Adrenal gland (tissue), 12 donors: ENCODE data around the gene ARFGAP3. TPM values are rescaled to one million over a fixed set of nuclear protein-coding genes. Genes with fewer than 3 reads are reported as not detected.
"Not testable (repeated sequence)": the region's sequence is repeated elsewhere in the genome, so short reads cannot be mapped to it uniquely, and the experiment has no call there.

Source experiments
- DNase-seq, 7 donors: peaks; one replicate each; pipeline ENCODE4 v3.0.0-alpha.2; 2019 to 2020
- H3K27ac ChIP-seq, 5 donors: fragments of 200-600 bp; sonication (generic) in 4 of 5; 1 replicate in 3 of 5; 2 replicates in 2 of 5; pipeline versions ENCODE4 v1.5.1 to v1.8.0; 2016 to 2020; ENCODE audit warnings: mild to moderate bottlenecking in 1 of 5
- H3K27me3 ChIP-seq: fragments of 200-600 bp; 2 replicates; pipeline ENCODE4 v1.8.0; 2021
- H3K36me3 ChIP-seq, 2 donors: fragments of 200-600 bp; replicated peaks in 1 of 2; 1 replicate in 1 of 2; 2 replicates in 1 of 2; pipeline versions ENCODE4 v1.5.1 to v1.8.0; 2018 to 2022
- H3K4me1 ChIP-seq, 2 donors: fragments of 200-600 bp; replicated peaks in 1 of 2; 1 replicate in 1 of 2; 2 replicates in 1 of 2; pipeline versions ENCODE4 v1.5.1 to v1.8.0; 2018 to 2021
- H3K4me3 ChIP-seq, 4 donors: fragments of 200-600 bp; sonication (generic) in 3 of 4; one replicate each; pipeline ENCODE4 v1.5.1; 2016 to 2018
- H3K9me3 ChIP-seq, 3 donors: fragments of 200-600 bp; sonication (generic) in 1 of 3; replicated peaks in 1 of 3; 1 replicate in 2 of 3; 2 replicates in 1 of 3; pipeline versions ENCODE4 v1.5.1 to v1.8.0; 2016 to 2021
- POLR2A ChIP-seq, 2 donors: fragments of 450-650 bp; IDR thresholded peaks; one replicate each; pipeline ENCODE4 v1.6.1; 2017; ENCODE audit warnings: antibody characterized with exemption in 2 of 2, mild to moderate bottlenecking in 2 of 2, moderate library complexity in 1 of 2
- WGBS, 4 donors: extraction: QIAGEN DNeasy Blood & Tissue Kit in 2 of 4; methylation state at CpG; one replicate each; pipeline versions ENCODE4 v1.1.5 to v1.1.7; 2013 to 2017; 5-methylcytosine and 5-hydroxymethylcytosine counted together
- intact Hi-C, 2 donors: fragments of 100-400 bp; cut with DNase I; formaldehyde crosslinking; loops; one replicate each; pipeline versions ENCODE4 v1.14.1 to v1.15.0; 2022 to 2023
- polyA plus RNA-seq, 3 donors: library from polyadenylated mRNA; stranded (reverse); fragments of 200-250 nt in 2 of 3; fragments of 350-450 nt in 1 of 3; fragmentation: Illumina TruSeq in 1 of 3; extraction: RNeasy Lipid Tissue Mini Kit (QIAGEN cat#74804) in 1 of 3; gene quantifications; one replicate each; pipeline ENCODE4 v1.2.3, GENCODE V29; 2013 to 2014
- small RNA-seq, 2 donors: library from RNA; depleted of rRNA; stranded (forward); fragments of <200 nt; gene quantifications; one replicate each; pipeline ENCODE3, GENCODE V24; 2016
- total RNA-seq, 9 donors: library from RNA; depleted of rRNA in 4 of 9; stranded (reverse); fragments of >200 nt in 4 of 9; fragments of 120-200 nt in 1 of 9; fragmentation: NEBNext Ultra II Directional in 1 of 9; extraction: Animal tissue kit (Norgen Biotek cat#: 25700) in 1 of 9; gene quantifications; one replicate each; pipeline versions ENCODE4 v1.1.0 to v1.2.4, GENCODE V29; 2013 to 2023
- TF ChIP-seq, protein P1 (sequence below), 6 experiments: fragments of 450-650 bp in 4 of 6; fragments of 200-600 bp in 2 of 6; sonication (generic) in 1 of 6; IDR thresholded peaks; 1 replicate in 5 of 6; 2 replicates in 1 of 6; pipeline versions ENCODE4 v1.5.1 to v1.8.0; 2016 to 2021; ENCODE audit warnings: antibody characterized with exemption in 6 of 6, mild to moderate bottlenecking in 2 of 6, moderate library complexity in 1 of 6
- donor health status: healthy with polysubstance abuse.
- donor health status: Bipolar disorder and iron deficiency.
- donor health status: DM: yes; HTN: yes; CAD: no.
- donor health status: DM: no; HTN: no; CAD: no.
- donor health status: DM: no; HTN: no; CAD: no.
- donor health status: DM: yes; HTN: yes; CAD: no.

The ARFGAP3 gene
- total and polyA plus RNA-seq, 12 donors: 48.7 to 268 (median 118) TPM

DNA sequence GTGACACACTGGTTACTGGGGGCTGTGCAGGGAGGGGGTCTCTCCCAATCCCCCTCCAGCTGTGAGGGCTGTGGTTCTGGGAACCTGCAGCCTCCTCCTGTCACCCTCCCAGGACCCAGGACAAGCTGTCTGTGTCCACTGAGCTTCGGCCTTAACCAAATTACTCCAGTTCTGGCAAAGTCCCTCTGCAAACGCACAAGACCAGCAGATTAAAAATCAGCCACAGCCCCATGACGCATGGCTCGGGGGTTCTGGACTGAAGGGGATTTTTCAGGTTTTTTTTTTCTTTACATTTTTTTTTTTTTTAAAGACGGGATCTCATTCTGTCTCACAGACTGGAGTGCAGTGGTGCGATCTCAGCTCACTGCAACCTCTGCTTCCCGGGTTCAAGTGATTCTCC, 104.2 kb downstream of the ARFGAP3 start:
- intact Hi-C loops: no loop called here
- no peak overlapping the region for H3K4me3 ChIP-seq
- TF ChIP-seq, protein P1, sequence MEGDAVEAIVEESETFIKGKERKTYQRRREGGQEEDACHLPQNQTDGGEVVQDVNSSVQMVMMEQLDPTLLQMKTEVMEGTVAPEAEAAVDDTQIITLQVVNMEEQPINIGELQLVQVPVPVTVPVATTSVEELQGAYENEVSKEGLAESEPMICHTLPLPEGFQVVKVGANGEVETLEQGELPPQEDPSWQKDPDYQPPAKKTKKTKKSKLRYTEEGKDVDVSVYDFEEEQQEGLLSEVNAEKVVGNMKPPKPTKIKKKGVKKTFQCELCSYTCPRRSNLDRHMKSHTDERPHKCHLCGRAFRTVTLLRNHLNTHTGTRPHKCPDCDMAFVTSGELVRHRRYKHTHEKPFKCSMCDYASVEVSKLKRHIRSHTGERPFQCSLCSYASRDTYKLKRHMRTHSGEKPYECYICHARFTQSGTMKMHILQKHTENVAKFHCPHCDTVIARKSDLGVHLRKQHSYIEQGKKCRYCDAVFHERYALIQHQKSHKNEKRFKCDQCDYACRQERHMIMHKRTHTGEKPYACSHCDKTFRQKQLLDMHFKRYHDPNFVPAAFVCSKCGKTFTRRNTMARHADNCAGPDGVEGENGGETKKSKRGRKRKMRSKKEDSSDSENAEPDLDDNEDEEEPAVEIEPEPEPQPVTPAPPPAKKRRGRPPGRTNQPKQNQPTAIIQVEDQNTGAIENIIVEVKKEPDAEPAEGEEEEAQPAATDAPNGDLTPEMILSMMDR (IDR thresholded peaks at IDR 0.05): no peak
- TF ChIP-seq POLR2A (IDR thresholded peaks at IDR 0.05): no peak
- peak overlapping the region in 2 of 5 donors; percentile 61 to 87 for H3K27ac ChIP-seq
- no peaks in the 10 kb centered on the region for H3K27me3 ChIP-seq
- peaks cover 0 to 12% of the 10 kb centered on the region in 2 donors for H3K4me1 ChIP-seq
- 84 to 90% (median 85%) methylated on average over 7 of the region's 7 CpGs for whole genome bisulfite sequencing, 4 donors
- H3K36me3 ChIP-seq: no peaks in the 10 kb centered on the region
- H3K9me3 ChIP-seq: no peaks in the 10 kb centered on the region
- no peak for DNase-seq

- no peak overlapping the region for H3K4me3 ChIP-seq
- H3K27ac ChIP-seq: peak overlapping the region; percentile 42 to 87 (median 54)
- WGBS, 4 donors: 46 to 57% (median 53%) methylated on average over 11 to 12 of the region's 12 CpGs
- TF ChIP-seq, protein P1 (IDR thresholded peaks at IDR 0.05): no peak
- TF ChIP-seq POLR2A (IDR thresholded peaks at IDR 0.05): no peak
- no peaks in the 10 kb centered on the region for H3K9me3 ChIP-seq
- H3K4me1 ChIP-seq: peaks cover 0 to 12% of the 10 kb centered on the region in 2 donors
- DNase-seq: no peak
- H3K36me3 ChIP-seq: no peaks in the 10 kb centered on the region
- intact Hi-C loops: no loop called here
- H3K27me3 ChIP-seq: no peaks in the 10 kb centered on the region
Observed at GRCh38 chr22:42752230-42752746, 104.8 kb downstream of the ARFGAP3 start.

- intact Hi-C loops, H3K36me3 ChIP-seq, H3K4me3 ChIP-seq, DNase-seq, H3K27me3 ChIP-seq, H3K27ac ChIP-seq, H3K9me3 ChIP-seq: not testable (repeated sequence)
- 90 to 100% (median 93%) methylated on average over 1 to 15 of the region's 28 CpGs for WGBS, 4 donors
- peaks cover 0 to 12% of the 10 kb centered on the region in 2 donors for H3K4me1 ChIP-seq
Observed at GRCh38 chr22:42750421-42750820, 106.7 kb downstream of the ARFGAP3 start.

DNA sequence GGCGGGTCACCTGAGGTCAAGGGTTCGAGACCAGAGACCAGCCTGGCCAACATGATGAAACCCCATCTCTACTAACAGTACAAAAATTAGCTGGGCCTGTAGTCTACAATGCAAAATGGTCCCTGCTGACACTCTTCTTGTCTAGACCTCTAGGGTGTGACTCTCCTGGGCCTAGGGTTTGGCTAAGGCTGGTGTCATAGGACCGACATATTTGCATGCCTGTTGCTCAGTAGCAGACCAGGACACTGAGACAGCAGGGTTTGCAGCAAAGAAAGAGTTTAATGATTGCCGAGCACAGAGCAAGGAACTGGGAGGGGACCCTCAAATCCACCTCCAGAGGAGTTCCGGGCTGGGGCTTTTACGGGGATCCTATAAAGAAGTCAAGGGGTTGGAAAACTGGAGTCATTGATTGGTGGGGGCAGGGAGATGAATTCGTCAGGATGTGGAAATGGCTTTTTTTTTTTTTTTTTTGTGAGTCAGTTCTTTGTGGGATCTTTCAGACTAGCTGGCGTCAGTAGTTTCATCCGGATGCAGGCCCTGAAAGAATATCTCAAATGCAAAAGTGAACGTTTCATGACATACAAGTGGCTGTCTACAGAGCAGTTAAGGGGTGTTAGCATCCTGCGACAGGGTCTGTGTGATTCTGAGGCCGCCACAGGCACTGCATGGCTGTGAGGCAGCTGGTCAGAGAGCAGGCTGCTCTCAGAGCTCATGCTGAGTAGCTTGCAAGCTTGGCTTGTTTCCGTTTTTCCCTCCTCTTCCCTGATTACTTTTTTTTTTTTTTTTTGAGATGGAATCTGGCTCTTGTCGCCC, 109.2 kb downstream of the ARFGAP3 start:
- intact Hi-C loops: no loop called here

More for the DNA sequence above, 109.2 kb downstream of the ARFGAP3 start:
- Histone ChIP-seq H3K4me3 (no peak overlapping the region), H3K36me3 (no peaks in the 10 kb centered on the region), H3K9me3 (no peaks in the 10 kb centered on the region), H3K4me1 (peaks cover 0 to 12% of the 10 kb centered on the region in 2 donors), H3K27me3 (no peaks in the 10 kb centered on the region), H3K27ac (peak overlapping the region in 3 of 5 donors; percentile 11 to 45 (median 17))
- TF ChIP-seq, protein P1 (IDR thresholded peaks at IDR 0.05): no peak
- peak in 1 of 2 donors; percentile 9 for TF ChIP-seq POLR2A (IDR thresholded peaks at IDR 0.05)
- DNase-seq: no peak
- WGBS, 4 donors: 65 to 71% (median 67%) methylated on average over 14 of the region's 14 CpGs

Small RNA genes lying within 50 kb of the gene (small RNA-seq; reads per million reads assigned to genes)
- gene RF00019: 0 reads per million in 2 donors

Other genes with a start within 250 kb of the ARFGAP3 start
- 10 to 100 TPM; 32.1 to 80.2 (median 46.7) TPM for gene POLDIP3, start 242.4 kb downstream of the ARFGAP3 start, total RNA-seq
- gene POLDIP3, start 242.4 kb downstream of the ARFGAP3 start, polyA plus RNA-seq: 10 to 100 TPM; 18.7 to 66.1 (median 24.1) TPM
- gene ATP5MGL, start 216.7 kb downstream of the ARFGAP3 start, total RNA-seq: under 1 TPM in 5 of 9 donors, not detected in 4; 0.31 to 0.86 (median 0.71) TPM
- not detected for gene ATP5MGL, start 216.7 kb downstream of the ARFGAP3 start, polyA plus RNA-seq
- 100 to 1,000 TPM; 187 to 578 (median 271) TPM for gene CYB5R3, start 207.9 kb downstream of the ARFGAP3 start, total RNA-seq
- 100 to 1,000 TPM; 101 to 313 (median 201) TPM for gene CYB5R3, start 207.9 kb downstream of the ARFGAP3 start, polyA plus RNA-seq
- gene A4GALT, start 136.4 kb downstream of the ARFGAP3 start, total RNA-seq: 10 to 100 TPM in 7 of 9 donors, 1 to 10 TPM in 2; 1.9 to 29.8 (median 17.1) TPM
- gene A4GALT, start 136.4 kb downstream of the ARFGAP3 start, polyA plus RNA-seq: 10 to 100 TPM in 2 of 3 donors, 1 to 10 TPM in 1; 4.2 to 21.5 (median 17.8) TPM
- 100 to 1,000 TPM in 6 of 9 donors, 10 to 100 TPM in 3; 77.9 to 186 (median 123) TPM for gene PACSIN2, start 157.9 kb upstream of the ARFGAP3 start, total RNA-seq
- 100 to 1,000 TPM in 1 of 3 donors, 10 to 100 TPM in 2; 29.8 to 152 (median 36.5) TPM for gene PACSIN2, start 157.9 kb upstream of the ARFGAP3 start, polyA plus RNA-seq
- 10 to 100 TPM in 3 of 9 donors, 1 to 10 TPM in 6; 5.8 to 14.1 (median 8.5) TPM for gene TTLL1, start 232.1 kb upstream of the ARFGAP3 start, total RNA-seq
- 10 to 100 TPM in 1 of 3 donors, 1 to 10 TPM in 2; 5.0 to 12.9 (median 7.0) TPM for gene TTLL1, start 232.1 kb upstream of the ARFGAP3 start, polyA plus RNA-seq